ENCODE data around the gene TBC1D17.

The TBC1D17 gene

GRCh38 chr19:49925486-49925885, 48.0 kb downstream of the TBC1D17 start:
- Histone ChIP-seq H3K27me3 (ENCODE audit: insufficient read depth, low read length) (no peaks in the 10 kb centered on the region), H3K4me2 (ENCODE audit: low read length) (peak overlapping the region; percentile 61), H3K4me3 (ENCODE audit: low read depth, low read length, poor library complexity, severe bottlenecking) (peak overlapping the region; percentile 51), H3K9me3 (ENCODE audit: low read length) (no peaks in the 10 kb centered on the region), H2AFZ (ENCODE audit: low read length) (no peak overlapping the region), H3K9ac (ENCODE audit: low read length) (peak overlapping the region; percentile 59), H3K79me2 (ENCODE audit: insufficient read depth, low read length) (peaks cover 34% of the 10 kb centered on the region), H4K20me1 (ENCODE audit: insufficient read depth, low read length) (no peaks in the 10 kb centered on the region), H3K36me3 (ENCODE audit: insufficient read depth, low read length) (peaks cover 63% of the 10 kb centered on the region), H3K27ac (ENCODE audit: low read depth, low read length, poor library complexity, severe bottlenecking) (peak overlapping the region; percentile 99), H3K4me1 (ENCODE audit: insufficient read depth, low read length, severe bottlenecking) (peaks cover 89% of the 10 kb centered on the region), H3F3A (ENCODE audit: insufficient read depth, low read length) (0 out of 2 replicates have a peak, but pooled peaks cover 3% of the 10 kb centered on the region), H3K9me2 (ENCODE audit: low read depth, low read length) (no peaks in the 10 kb centered on the region)
- TF ChIP-seq CTCF (IDR thresholded peaks at IDR 0.05; ENCODE audit: low read length) (no peak), EZH2 (IDR thresholded peaks at IDR 0.05; ENCODE audit: borderline replicate concordance, low read length) (no peak)

- 0 out of 2 replicates have a peak, but pooled peaks cover 3% of the 10 kb centered on the region for H3F3A ChIP-seq (ENCODE audit: insufficient read depth, low read length)
- peaks cover 33% of the 10 kb centered on the region for H3K79me2 ChIP-seq (ENCODE audit: insufficient read depth, low read length)
- no peaks in the 10 kb centered on the region for H3K9me2 ChIP-seq (ENCODE audit: low read depth, low read length)
- H3K4me1 ChIP-seq (ENCODE audit: insufficient read depth, low read length, severe bottlenecking), result peaks cover 89% of the 10 kb centered on the region
- no peaks in the 10 kb centered on the region for H3K9me3 ChIP-seq (ENCODE audit: low read length)
- H2AFZ ChIP-seq (ENCODE audit: low read length), result no peak overlapping the region
- TF ChIP-seq CTCF (IDR thresholded peaks at IDR 0.05; ENCODE audit: low read length), result no peak
- no peak for TF ChIP-seq EZH2 (IDR thresholded peaks at IDR 0.05; ENCODE audit: borderline replicate concordance, low read length)
- H4K20me1 ChIP-seq (ENCODE audit: insufficient read depth, low read length), result no peaks in the 10 kb centered on the region
- H3K4me2 ChIP-seq (ENCODE audit: low read length), result peak overlapping the region; percentile 71
- H3K27me3 ChIP-seq (ENCODE audit: insufficient read depth, low read length), result no peaks in the 10 kb centered on the region
- H3K4me3 ChIP-seq (ENCODE audit: low read depth, low read length, poor library complexity, severe bottlenecking), result peak overlapping the region; percentile 89
- H3K27ac ChIP-seq (ENCODE audit: low read depth, low read length, poor library complexity, severe bottlenecking), result peak overlapping the region; percentile 99
- H3K9ac ChIP-seq (ENCODE audit: low read length), result peak overlapping the region; percentile 98; the same call in 1 of the 2 replicates
- H3K36me3 ChIP-seq (ENCODE audit: insufficient read depth, low read length), result peaks cover 69% of the 10 kb centered on the region
Observed at GRCh38 chr19:49926515-49926914, 49.0 kb downstream of the TBC1D17 start.

- peaks cover 69% of the 10 kb centered on the region for H3K36me3 ChIP-seq (ENCODE audit: insufficient read depth, low read length)
Observed at GRCh38 chr19:49927526-49928264, 50.2 kb downstream of the TBC1D17 start.

More at GRCh38 chr19:49927526-49928264, 50.2 kb downstream of the TBC1D17 start:
- Histone ChIP-seq H3K9ac (ENCODE audit: low read length) (peak overlapping the region; percentile 98), H3K4me2 (ENCODE audit: low read length) (peak overlapping the region; percentile 71), H3K27ac (ENCODE audit: low read depth, low read length, poor library complexity, severe bottlenecking) (peak overlapping the region; percentile 99), H3F3A (ENCODE audit: insufficient read depth, low read length) (0 out of 2 replicates have a peak, but pooled peaks cover 3% of the 10 kb centered on the region), H3K9me2 (ENCODE audit: low read depth, low read length) (no peaks in the 10 kb centered on the region), H3K79me2 (ENCODE audit: insufficient read depth, low read length) (peaks cover 26% of the 10 kb centered on the region), H4K20me1 (ENCODE audit: insufficient read depth, low read length) (no peaks in the 10 kb centered on the region), H3K4me1 (ENCODE audit: insufficient read depth, low read length, severe bottlenecking) (peaks cover 79% of the 10 kb centered on the region), H3K27me3 (ENCODE audit: insufficient read depth, low read length) (no peaks in the 10 kb centered on the region), H2AFZ (ENCODE audit: low read length) (no peak overlapping the region), H3K4me3 (ENCODE audit: low read depth, low read length, poor library complexity, severe bottlenecking) (peak overlapping the region; percentile 89), H3K9me3 (ENCODE audit: low read length) (no peaks in the 10 kb centered on the region)
- TF ChIP-seq CTCF (IDR thresholded peaks at IDR 0.05; ENCODE audit: low read length), result no peak
- no peak for TF ChIP-seq EZH2 (IDR thresholded peaks at IDR 0.05; ENCODE audit: borderline replicate concordance, low read length)
